GM12865 (cell line): ENCODE results near the gene DERL2.

Experiments used
- DNase-seq: peaks from one replicate; pipeline ENCODE4 v3.0.0; 2010; ENCODE audit warnings: low read depth
- H3K4me3 ChIP-seq: 2 replicates; pipeline ENCODE4 v1.5.1; 2011; ENCODE audit warnings: mild to moderate bottlenecking, low read depth, low read length, control low read depth
- CTCF ChIP-seq: IDR thresholded peaks from 2 replicates; pipeline ENCODE4 v1.5.1; 2011; ENCODE audit warnings: low read length, control low read depth, low read depth, inconsistent platforms; ENCODE audit not compliant: insufficient read depth; ENCODE audit errors: missing control alignments

DERL2 gene

GRCh38 chr17:5467416-5467815, 18.6 kb downstream of the DERL2 start:
- H3K4me3 ChIP-seq: peak overlapping the region; percentile 99
- no peak for TF ChIP-seq CTCF
- DNase-seq: no peak

GRCh38 chr17:5466295-5466694, 19.7 kb downstream of the DERL2 start:
- TF ChIP-seq CTCF: no peak
- no peak for DNase-seq
- no peak overlapping the region for H3K4me3 ChIP-seq

- no peak for TF ChIP-seq CTCF
- DNase-seq: no peak
- H3K4me3 ChIP-seq: no peak overlapping the region
Observed at GRCh38 chr17:5464717-5465507, 21.1 kb downstream of the DERL2 start.

GRCh38 chr17:5446786-5447185, 39.2 kb downstream of the DERL2 start:
- no peak for DNase-seq
- no peak overlapping the region for H3K4me3 ChIP-seq
- no peak for TF ChIP-seq CTCF

GRCh38 chr17:5444209-5444608, 41.8 kb downstream of the DERL2 start:
- no peak for DNase-seq
- H3K4me3 ChIP-seq: no peak overlapping the region
- TF ChIP-seq CTCF: no peak

GRCh38 chr17:5443728-5444127, 42.2 kb downstream of the DERL2 start:
- H3K4me3 ChIP-seq: no peak overlapping the region
- no peak for TF ChIP-seq CTCF
- no peak for DNase-seq

- no peak for TF ChIP-seq CTCF
- no peak for DNase-seq
- H3K4me3 ChIP-seq: peak overlapping the region; percentile 38
Observed at GRCh38 chr17:5439446-5439764, 46.6 kb downstream of the DERL2 start.
